ENCODE measurements around the gene ILDR1.

Gene ILDR1

GRCh38 chr3:122019493-122019892 is 2.6 kb downstream of the ILDR1 start:
- no peak for DNase-seq

DNA sequence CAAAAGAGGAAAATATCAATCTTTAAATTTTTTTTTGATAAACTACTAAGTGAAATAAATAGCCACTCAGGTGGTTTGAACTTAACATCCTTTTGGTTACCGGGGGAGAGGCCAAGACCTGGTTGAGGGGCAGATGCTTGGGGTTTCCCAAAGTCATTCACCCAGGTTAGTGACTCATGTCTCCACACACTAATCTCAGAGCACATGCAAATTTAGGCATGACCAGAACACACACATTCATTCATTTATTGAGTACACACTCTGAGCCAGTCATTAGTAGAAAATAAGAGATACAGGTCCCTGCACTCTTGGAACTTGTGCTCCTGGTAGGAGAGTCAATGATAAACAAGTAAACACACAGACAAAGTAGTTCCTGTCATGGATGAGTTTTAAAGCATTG is 7.3 kb downstream of the ILDR1 start:
- DNase-seq: no peak

DNA sequence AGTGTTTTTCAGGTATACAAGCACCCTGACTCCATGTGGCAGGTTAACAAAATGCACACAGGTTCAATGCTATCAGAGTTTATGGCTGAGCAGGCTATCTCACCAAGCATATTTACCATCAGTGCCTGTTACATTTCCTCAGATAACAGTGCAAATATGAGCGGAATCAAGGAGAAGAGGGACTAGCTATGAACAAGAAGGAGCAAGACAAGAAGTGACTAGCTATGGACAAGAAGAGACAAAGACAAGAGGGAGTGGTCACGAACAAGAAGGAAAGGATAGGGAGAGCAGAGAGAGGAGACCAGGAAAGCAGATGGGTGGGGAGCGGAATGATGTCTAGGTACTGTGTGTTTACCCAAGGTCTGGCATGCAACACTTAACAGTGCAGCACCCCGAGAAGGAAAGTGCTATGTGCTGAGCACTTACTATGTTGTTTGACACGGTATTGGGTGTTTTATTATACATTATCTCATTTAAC is 8.6 kb downstream of the ILDR1 start:
- no peak for DNase-seq

- DNase-seq: no peak
These were observed 9.2 kb downstream of the ILDR1 start for GRCh38 chr3:122012821-122013220.

GRCh38 chr3:122011396-122011795 is 10.7 kb downstream of the ILDR1 start:
- DNase-seq: no peak

DNA sequence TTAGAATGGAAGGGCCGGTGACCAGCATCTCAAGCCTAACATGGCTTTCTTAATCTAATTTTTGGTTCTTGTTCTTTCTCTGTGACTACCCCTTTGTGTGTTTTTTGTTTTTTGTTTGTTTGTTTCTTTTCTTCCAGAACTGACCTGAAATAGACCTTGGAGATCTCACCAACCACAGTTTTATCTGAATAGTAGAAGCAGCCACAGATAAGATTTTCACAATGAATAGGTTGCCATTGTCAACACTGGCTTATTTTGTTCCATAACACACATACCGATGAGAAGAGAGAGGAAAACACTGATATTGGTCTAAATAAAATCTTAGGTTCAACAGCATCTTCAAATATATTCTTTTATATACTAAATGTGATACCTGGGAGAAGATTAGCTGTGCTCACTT is 11.5 kb downstream of the ILDR1 start:
- no peak for DNase-seq

DNA sequence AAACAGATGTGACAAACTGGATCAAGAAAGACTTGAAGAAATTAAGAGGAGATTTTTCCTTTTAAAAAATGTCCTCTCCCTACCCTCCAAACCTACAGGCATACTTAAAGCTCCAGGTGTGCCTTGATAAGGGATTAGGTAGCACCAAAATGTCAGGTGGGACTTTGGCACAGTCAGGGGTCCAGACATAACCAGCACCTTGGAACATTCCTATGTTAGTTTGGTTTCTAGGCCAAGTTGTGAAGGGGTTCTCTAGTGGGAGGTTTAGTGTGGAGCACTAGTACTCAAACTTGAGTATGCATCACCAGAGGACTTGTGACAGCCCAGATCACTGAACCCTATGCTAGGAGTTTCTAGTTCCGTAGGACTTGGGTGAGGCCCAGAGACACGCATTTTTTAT is 13.9 kb downstream of the ILDR1 start:
- DNase-seq: no peak

GRCh38 chr3:122006267-122006666 is 15.8 kb downstream of the ILDR1 start:
- no peak for DNase-seq

- DNase-seq: no peak
These were observed 17.0 kb downstream of the ILDR1 start for GRCh38 chr3:122004991-122005565.

- DNase-seq: no peak
These were observed 17.9 kb downstream of the ILDR1 start for GRCh38 chr3:122004107-122004506.

- no peak for DNase-seq
These were observed 18.4 kb downstream of the ILDR1 start for GRCh38 chr3:122003606-122004005.

GRCh38 chr3:122003112-122003511 is 18.9 kb downstream of the ILDR1 start:
- DNase-seq: no peak

GRCh38 chr3:122002611-122003010 is 19.4 kb downstream of the ILDR1 start:
- DNase-seq: no peak

DNA sequence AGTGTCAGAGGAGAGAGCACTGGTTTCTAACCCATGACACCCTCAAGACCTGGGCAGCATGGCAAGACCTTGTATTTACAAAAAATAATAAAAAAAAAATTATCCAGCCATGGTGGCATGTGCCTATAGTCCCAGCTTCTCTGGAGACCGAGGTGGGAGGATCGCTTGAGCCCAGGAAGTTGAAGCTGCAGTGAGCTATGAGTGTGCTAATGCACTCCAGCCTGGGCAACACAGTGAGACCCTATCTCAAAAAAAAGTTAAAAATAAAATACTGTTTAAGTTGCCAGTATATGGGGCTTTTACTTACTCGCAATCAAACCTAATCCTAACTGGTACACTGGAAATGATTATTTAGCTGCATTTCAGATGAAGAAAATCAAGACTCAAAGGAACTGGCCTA is 20.2 kb downstream of the ILDR1 start:
- no peak for DNase-seq

GRCh38 chr3:122000936-122001605 is 21.0 kb downstream of the ILDR1 start:
- peak in 1 of 58 donors; percentile 19 for DNase-seq

DNA sequence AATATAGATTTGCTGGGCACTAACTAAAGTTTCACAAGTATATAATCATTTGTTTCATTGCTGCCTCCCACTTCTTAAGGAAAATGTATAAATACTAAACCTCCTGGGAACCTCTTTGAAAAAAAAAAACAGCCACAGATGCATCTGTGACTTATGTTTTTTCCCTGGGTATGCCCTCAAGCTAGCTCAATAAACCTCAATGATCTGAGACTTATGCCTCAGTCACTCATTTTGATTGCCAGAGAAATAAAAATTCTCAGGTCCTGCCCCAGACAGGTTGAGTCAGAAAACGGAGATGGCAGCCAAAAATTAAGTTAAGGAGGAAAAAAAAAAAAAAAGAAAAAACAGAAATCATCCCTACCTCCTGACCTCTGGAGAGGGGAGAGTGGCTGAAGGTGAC is 22.1 kb downstream of the ILDR1 start:
- no peak for DNase-seq

DNA sequence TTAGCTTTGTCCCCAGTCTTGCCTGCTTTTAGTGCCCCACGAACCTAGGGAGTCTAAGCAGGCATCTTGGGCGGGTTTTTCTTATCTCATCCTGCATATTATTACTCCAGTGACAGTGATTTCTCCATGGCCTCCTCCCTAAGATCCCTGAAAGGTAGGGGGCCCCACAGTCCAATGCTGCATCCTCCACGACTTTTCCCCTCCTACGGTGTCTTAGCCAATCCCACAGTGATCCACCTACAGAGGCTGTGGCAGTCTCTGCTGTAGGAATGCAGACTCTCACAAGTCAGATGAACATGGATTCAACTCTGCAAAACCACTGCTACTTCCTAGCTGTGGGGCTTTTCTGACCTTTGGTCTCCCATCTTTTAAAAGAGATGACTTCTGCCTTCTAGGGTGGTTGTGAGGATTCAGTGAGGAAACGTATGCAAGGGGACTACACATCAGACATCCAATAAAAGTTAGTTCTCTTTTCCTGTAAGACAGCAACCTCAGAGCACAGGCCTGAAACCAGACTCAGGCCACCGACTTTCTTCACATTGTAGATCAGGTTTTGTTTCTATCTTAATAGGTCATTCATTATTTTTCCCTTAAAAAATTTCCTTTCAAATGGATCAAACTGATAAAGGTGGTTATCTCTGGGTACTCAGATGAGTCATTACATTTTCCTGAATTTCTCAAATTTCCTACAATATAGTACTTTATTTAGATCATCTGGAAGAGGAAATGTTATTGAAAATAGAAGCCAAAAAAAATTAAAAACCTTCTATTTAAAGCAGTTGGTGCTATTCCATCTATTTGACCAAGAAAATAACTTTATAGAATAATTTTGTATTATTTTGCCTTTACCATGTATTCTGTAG is 23.2 kb downstream of the ILDR1 start:
- DNase-seq: peak in 2 of 58 donors; percentile 2

- DNase-seq: no peak
These were observed 23.9 kb downstream of the ILDR1 start for GRCh38 chr3:121998030-121998580.

GRCh38 chr3:121997372-121997771 is 24.7 kb downstream of the ILDR1 start:
- DNase-seq: no peak

DNA sequence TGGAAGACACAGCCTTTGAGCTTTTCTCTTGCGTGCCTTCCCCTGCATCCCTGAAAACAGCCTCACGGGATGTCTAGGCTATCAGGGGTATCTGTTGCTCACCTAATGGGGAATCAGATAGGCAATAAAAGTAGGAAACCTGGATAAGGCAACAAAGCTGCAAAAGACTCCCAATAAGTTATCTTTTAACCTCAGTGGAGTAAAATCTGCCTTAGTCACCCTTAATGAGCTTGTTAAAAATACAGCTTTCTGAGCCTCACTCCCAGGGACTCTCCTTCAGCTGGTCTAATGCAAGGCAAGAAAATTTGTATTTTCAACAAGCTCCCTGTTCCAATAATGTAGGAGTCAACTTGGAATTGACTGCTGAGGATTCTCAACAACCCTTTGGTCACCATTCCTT is 25.6 kb downstream of the ILDR1 start:
- DNase-seq: no peak

DNA sequence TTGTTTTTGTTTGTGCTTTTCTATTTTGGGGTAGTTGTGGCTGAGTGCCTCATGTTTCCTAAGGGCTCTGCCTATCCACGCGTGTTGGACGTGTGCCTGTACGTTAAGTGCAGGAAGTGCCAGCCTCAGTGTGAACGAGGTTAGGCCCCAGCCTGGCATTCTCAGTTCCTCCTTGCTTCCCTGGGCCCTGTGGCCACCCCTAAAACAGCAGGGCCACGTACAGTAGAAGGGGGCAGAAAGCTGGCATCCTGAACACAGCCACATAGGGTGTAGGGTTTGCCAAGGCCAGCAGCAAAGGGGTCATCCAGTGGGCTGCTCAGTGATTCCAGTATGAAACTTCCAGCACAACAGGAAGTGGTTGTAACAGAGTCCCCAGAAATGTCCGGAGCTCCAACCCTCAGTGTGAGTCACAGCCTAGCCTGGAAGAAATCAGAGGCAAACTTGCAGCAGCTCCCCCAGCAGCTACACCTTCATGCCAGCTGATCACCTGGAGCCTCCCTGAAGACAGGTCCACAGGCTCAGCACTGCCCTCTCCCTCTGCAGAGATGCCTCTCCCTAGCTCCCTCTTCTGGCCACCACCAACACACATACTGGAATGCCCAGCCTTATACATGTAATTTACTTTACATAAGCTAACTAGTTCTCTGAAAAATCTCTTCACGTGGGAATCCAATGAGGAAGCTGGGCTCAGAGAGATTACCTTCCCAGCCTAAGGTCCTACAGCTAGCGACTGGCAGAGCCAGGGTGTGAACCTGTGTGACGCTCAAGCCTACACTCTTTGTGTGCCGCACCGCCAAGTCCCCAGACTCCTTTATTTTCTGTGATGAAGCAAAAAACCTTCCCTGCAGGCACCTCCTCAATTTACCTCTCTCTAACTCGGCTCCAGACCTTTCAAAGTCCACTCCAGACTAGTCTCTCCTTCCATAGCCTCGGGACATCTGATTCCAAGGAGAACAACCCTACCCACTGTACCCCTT is 26.6 kb downstream of the ILDR1 start:
- DNase-seq: peak in 34 of 58 donors; percentile 5 to 59 (median 21)

Measured in anterior cingulate cortex (tissue), 58 donors.